CD4-positive, alpha-beta T cell (primary cell): ENCODE data around the gene ADAMTS19. TPM values are rescaled to one million over a fixed set of nuclear protein-coding genes. Genes with fewer than 3 reads are reported as not detected.

Experiments used
- ATAC-seq: fragments of 200-7000 bp; cut with Tn5 transposase; one replicate; pipeline ENCODE4 v1.10.0; 2022; ENCODE audit warnings: mild to moderate bottlenecking; ENCODE audit not compliant: poor library complexity
- CTCF ChIA-PET: fragments of 350-600 bp; sonication (Branson Sonifier 250); formaldehyde crosslinking; loops from one replicate; lab custom pipeline; 2021; ENCODE audit warnings: antibody characterized with exemption, inconsistent platforms; lab: Charles Lee
- POLR2A ChIA-PET: fragments of 350-600 bp; sonication (Branson Sonifier 250); formaldehyde crosslinking; loops from one replicate; lab custom pipeline; 2021; ENCODE audit warnings: antibody characterized with exemption, inconsistent platforms; lab: Charles Lee
- DNase-seq, 14 experiments: peaks; one replicate each; pipeline ENCODE4 v3.0.0-alpha.2; 2013 to 2020; ENCODE audit warnings: mixed read lengths in 2 of 14
- H3K27ac ChIP-seq, 2 donors: one replicate each; pipeline versions ENCODE4 v1.5.1 to v1.7.0; 2013; ENCODE audit warnings: low read length in 2 of 2, low read depth in 1 of 2, mild to moderate bottlenecking in 1 of 2
- H3K27me3 ChIP-seq, 2 experiments: 1 replicate in 1 of 2; 2 replicates in 1 of 2; pipeline versions ENCODE4 v1.6.1 to v1.7.0; 2013; ENCODE audit warnings: low read length in 2 of 2, control low read depth in 1 of 2, mild to moderate bottlenecking in 1 of 2, moderate library complexity in 1 of 2; ENCODE audit not compliant: insufficient read depth in 2 of 2, control insufficient read depth in 1 of 2
- H3K36me3 ChIP-seq: one replicate; pipeline ENCODE4 v1.6.1; 2013; ENCODE audit warnings: low read length, control low read depth; ENCODE audit not compliant: insufficient read depth
- H3K4me1 ChIP-seq: one replicate; pipeline ENCODE4 v1.6.1; 2013; ENCODE audit warnings: low read length, control low read depth; ENCODE audit not compliant: insufficient read depth
- H3K4me3 ChIP-seq: one replicate; pipeline ENCODE4 v1.5.1; 2013; ENCODE audit warnings: mild to moderate bottlenecking, low read length, moderate library complexity
- H3K9me3 ChIP-seq, 2 experiments: 1 replicate in 1 of 2; 2 replicates in 1 of 2; pipeline versions ENCODE4 v1.6.1 to v1.7.0; 2013; ENCODE audit warnings: low read length in 2 of 2, mild to moderate bottlenecking in 2 of 2, control low read depth in 1 of 2, moderate library complexity in 1 of 2; ENCODE audit not compliant: control insufficient read depth in 1 of 2, insufficient read depth in 1 of 2
- H3K27ac Mint-ChIP-seq: one replicate; pipeline ENCODE4 v1.8.0; 2020; ENCODE audit warnings: mixed read lengths
- H3K27me3 Mint-ChIP-seq: one replicate; pipeline ENCODE4 v1.8.0; 2021; ENCODE audit warnings: mixed read lengths
- H3K36me3 Mint-ChIP-seq: one replicate; pipeline ENCODE4 v1.8.0; 2021; ENCODE audit warnings: low read depth, mixed read lengths
- H3K4me1 Mint-ChIP-seq: one replicate; pipeline ENCODE4 v1.8.0; 2021; ENCODE audit warnings: low read depth, mixed read lengths
- H3K4me3 Mint-ChIP-seq: one replicate; pipeline ENCODE4 v1.8.0; 2020; ENCODE audit warnings: mild to moderate bottlenecking, mixed read lengths
- H3K9me3 Mint-ChIP-seq: one replicate; pipeline ENCODE4 v1.8.0; 2020; ENCODE audit warnings: mixed read lengths
- intact Hi-C, 2 experiments: fragments of 100-400 bp; cut with DNase I in 1 of 2; cut with micrococcal nuclease in 1 of 2; formaldehyde crosslinking; loops; one replicate each; pipeline versions ENCODE4 v1.15.1 to v1.9.0; 2023 to 2025; cut with DNase I, micrococcal nuclease
- total RNA-seq, 174 experiments: library from RNA in 2 of 174; stranded (reverse) in 2 of 174; gene quantifications; one replicate each; pipeline ENCODE4 v1.2.3 and lab custom pipeline; 2021 to 2026
- TF ChIP-seq, protein P1 (sequence below): fragments of 200-600 bp; IDR thresholded peaks from one replicate; pipeline ENCODE4 v1.8.0; 2022; ENCODE audit warnings: antibody characterized with exemption, mild to moderate bottlenecking

The ADAMTS19 gene
- total RNA-seq, 2 experiments from 2014 or later: not detected

- TF ChIP-seq, protein P1, sequence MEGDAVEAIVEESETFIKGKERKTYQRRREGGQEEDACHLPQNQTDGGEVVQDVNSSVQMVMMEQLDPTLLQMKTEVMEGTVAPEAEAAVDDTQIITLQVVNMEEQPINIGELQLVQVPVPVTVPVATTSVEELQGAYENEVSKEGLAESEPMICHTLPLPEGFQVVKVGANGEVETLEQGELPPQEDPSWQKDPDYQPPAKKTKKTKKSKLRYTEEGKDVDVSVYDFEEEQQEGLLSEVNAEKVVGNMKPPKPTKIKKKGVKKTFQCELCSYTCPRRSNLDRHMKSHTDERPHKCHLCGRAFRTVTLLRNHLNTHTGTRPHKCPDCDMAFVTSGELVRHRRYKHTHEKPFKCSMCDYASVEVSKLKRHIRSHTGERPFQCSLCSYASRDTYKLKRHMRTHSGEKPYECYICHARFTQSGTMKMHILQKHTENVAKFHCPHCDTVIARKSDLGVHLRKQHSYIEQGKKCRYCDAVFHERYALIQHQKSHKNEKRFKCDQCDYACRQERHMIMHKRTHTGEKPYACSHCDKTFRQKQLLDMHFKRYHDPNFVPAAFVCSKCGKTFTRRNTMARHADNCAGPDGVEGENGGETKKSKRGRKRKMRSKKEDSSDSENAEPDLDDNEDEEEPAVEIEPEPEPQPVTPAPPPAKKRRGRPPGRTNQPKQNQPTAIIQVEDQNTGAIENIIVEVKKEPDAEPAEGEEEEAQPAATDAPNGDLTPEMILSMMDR: no peak
- ChIA-PET CTCF (no interaction called here), POLR2A (interaction anchor here (0.6 kb wide), 1 partner anchor 43 kb away, joined by 3 read pairs; no protein-coding TSS in a partner anchor)
- H3K4me1 Mint-ChIP-seq: no peaks in the 10 kb centered on the region
- H3K36me3 Mint-ChIP-seq: no peaks in the 10 kb centered on the region
- Histone ChIP-seq H3K9me3 (peaks cover 0 to 3% of the 10 kb centered on the region in 2 experiments), H3K4me1 (no peaks in the 10 kb centered on the region), H3K27ac (no peak overlapping the region), H3K4me3 (no peak overlapping the region), H3K36me3 (no peaks in the 10 kb centered on the region), H3K27me3 (no peaks in the 10 kb centered on the region)
- H3K9me3 Mint-ChIP-seq: peaks cover 9% of the 10 kb centered on the region
- no peak overlapping the region for H3K27ac Mint-ChIP-seq
- intact Hi-C loops: no loop called here
- ATAC-seq (no peak), DNase-seq (no peak)
- no peaks in the 10 kb centered on the region for H3K27me3 Mint-ChIP-seq
- H3K4me3 Mint-ChIP-seq: no peak overlapping the region
These were observed 47.4 kb upstream of the ADAMTS19 start for GRCh38 chr5:129412721-129413120.

DNA sequence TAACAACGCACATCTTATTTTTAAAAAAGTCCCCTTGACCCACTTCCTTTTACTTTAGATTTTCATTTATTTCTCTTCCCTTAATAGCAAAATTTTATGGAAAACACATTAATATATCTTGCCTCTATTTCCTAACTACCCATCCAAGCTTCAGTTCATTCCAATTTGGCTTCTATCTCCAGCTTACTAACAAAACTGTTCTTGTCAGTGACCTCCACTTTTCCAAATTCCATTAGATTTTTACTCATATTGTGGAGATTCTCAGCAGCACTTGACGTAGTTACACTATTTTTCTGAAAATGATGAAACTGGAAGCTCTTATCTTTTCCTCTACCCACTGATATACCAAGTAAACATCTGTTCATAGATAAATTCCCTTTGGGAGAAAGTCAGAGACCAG, 46.5 kb upstream of the ADAMTS19 start:
- ATAC-seq: no peak
- CTCF ChIA-PET: no interaction called here
- Histone ChIP-seq H3K36me3 (no peaks in the 10 kb centered on the region), H3K27ac (no peak overlapping the region), H3K4me1 (no peaks in the 10 kb centered on the region), H3K9me3 (peaks cover 0 to 3% of the 10 kb centered on the region in 2 experiments), H3K4me3 (no peak overlapping the region), H3K27me3 (no peaks in the 10 kb centered on the region)
- Mint-ChIP-seq H3K4me3 (no peak overlapping the region), H3K27me3 (no peaks in the 10 kb centered on the region), H3K9me3 (peaks cover 11% of the 10 kb centered on the region), H3K27ac (no peak overlapping the region), H3K36me3 (no peaks in the 10 kb centered on the region), H3K4me1 (no peaks in the 10 kb centered on the region)
- POLR2A ChIA-PET: interaction anchor here (0.6 kb wide), 1 partner anchor 42 kb away, joined by 3 read pairs; no protein-coding TSS in a partner anchor
- no peak for DNase-seq
- TF ChIP-seq, protein P1: no peak
- intact Hi-C loops: no loop called here

DNA sequence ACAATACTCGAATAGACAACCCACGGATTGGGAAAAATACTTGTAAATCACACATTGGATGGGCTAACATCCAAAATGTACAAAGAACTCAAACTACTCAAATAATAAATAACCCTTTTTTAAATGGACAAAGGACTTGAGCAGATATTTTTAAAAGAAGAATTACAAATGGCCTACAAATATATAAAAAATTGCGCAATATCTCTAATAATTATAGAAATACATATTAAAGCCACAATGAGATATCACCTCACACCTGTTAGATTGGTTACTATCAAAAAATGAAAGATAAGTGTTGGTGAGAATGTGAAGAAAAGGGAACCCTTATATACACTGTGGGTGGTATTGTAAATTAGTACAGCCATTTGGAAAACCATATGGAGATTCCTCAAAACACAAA, 40.8 kb upstream of the ADAMTS19 start:
- H3K27ac ChIP-seq: no peak overlapping the region
- H3K27me3 ChIP-seq: no peaks in the 10 kb centered on the region
- H3K36me3 ChIP-seq: no peaks in the 10 kb centered on the region
- intact Hi-C loops: no loop called here
- ChIA-PET CTCF (no interaction called here), POLR2A (no interaction called here)
- H3K4me1 Mint-ChIP-seq: no peaks in the 10 kb centered on the region
- TF ChIP-seq, protein P1: no peak
- no peaks in the 10 kb centered on the region for H3K27me3 Mint-ChIP-seq
- H3K4me3 ChIP-seq: no peak overlapping the region
- peaks cover 8% of the 10 kb centered on the region for H3K9me3 Mint-ChIP-seq
- H3K27ac Mint-ChIP-seq: no peak overlapping the region
- H3K4me1 ChIP-seq: no peaks in the 10 kb centered on the region
- ATAC-seq (no peak), DNase-seq (no peak)
- no peaks in the 10 kb centered on the region for H3K36me3 Mint-ChIP-seq
- H3K4me3 Mint-ChIP-seq: no peak overlapping the region
- H3K9me3 ChIP-seq: peaks cover 0 to 3% of the 10 kb centered on the region in 2 experiments
